Right lobe of liver (tissue), 6 donors: ENCODE data around the gene UCHL3. TPM values are rescaled to one million over a fixed set of nuclear protein-coding genes. Genes with fewer than 3 reads are reported as not detected.

ENCODE experiments used
- ATAC-seq, 4 donors: fragments of 200-7000 bp; cut with Tn5 transposase; one replicate each; pipeline ENCODE4 v1.9.1; 2020; ENCODE audit warnings: mild to moderate bottlenecking in 4 of 4, moderate library complexity in 4 of 4
- DNase-seq, 3 donors: peaks; one replicate each; pipeline ENCODE4 v3.0.0-alpha.2; 2020
- H3K27ac ChIP-seq, 3 donors: fragments of 200-600 bp; one replicate each; pipeline ENCODE4 v1.8.0; 2022
- H3K27me3 ChIP-seq, 2 donors: fragments of 200-600 bp; one replicate each; pipeline ENCODE4 v1.8.0; 2022
- H3K36me3 ChIP-seq, 4 donors: fragments of 200-600 bp; sonication (generic) in 1 of 4; one replicate each; pipeline versions ENCODE4 v1.5.1 to v1.8.0; 2017 to 2022; ENCODE audit warnings: control low read depth in 1 of 4
- H3K4me1 ChIP-seq, 4 donors: fragments of 200-600 bp; sonication (generic) in 1 of 4; one replicate each; pipeline versions ENCODE4 v1.5.1 to v1.8.0; 2017 to 2022; ENCODE audit warnings: control low read depth in 1 of 4
- H3K4me3 ChIP-seq, 3 donors: fragments of 200-600 bp; one replicate each; pipeline ENCODE4 v1.8.0; 2022
- H3K9me3 ChIP-seq, 4 donors: fragments of 200-600 bp; sonication (generic) in 1 of 4; one replicate each; pipeline versions ENCODE4 v1.5.1 to v1.8.0; 2017 to 2022; ENCODE audit warnings: control low read depth in 1 of 4
- POLR2A ChIP-seq: fragments of 450-650 bp; IDR thresholded peaks from one replicate; pipeline ENCODE4 v1.6.1; 2017; ENCODE audit warnings: antibody characterized with exemption, mild to moderate bottlenecking
- WGBS: methylation state at CpG from one replicate; pipeline ENCODE4 v1.1.6; 2018; ENCODE audit warnings: low coverage, low lambda C conversion rate; ENCODE audit not compliant: insufficient coverage; ENCODE audit errors: missing lambda C conversion rate; 5-methylcytosine and 5-hydroxymethylcytosine counted together
- intact Hi-C, 2 donors: fragments of 100-400 bp; cut with DNase I; formaldehyde crosslinking; loops; one replicate each; pipeline versions ENCODE4 v1.11.2 to v1.14.1; 2022
- total RNA-seq, 6 experiments: library from RNA; depleted of rRNA in 2 of 6; stranded (reverse); fragments of >200 nt in 2 of 6; fragmentation: NEBNext Ultra II Directional in 3 of 6; extraction: Animal tissue kit (Norgen Biotek cat#: 25700) in 3 of 6; gene quantifications; one replicate each; pipeline versions ENCODE4 v1.1.0 to v1.2.4, GENCODE V29; 2016 to 2023
- TF ChIP-seq, protein P1 (sequence below), 4 donors: fragments of 200-600 bp in 3 of 4; fragments of 450-650 bp in 1 of 4; IDR thresholded peaks; one replicate each; pipeline versions ENCODE4 v1.5.1 to v1.8.0; 2016 to 2022; ENCODE audit warnings: antibody characterized with exemption in 4 of 4, mild to moderate bottlenecking in 2 of 4
- donor health status: DM: no; HTN: yes; CAD: no.
- donor health status: DM: no; HTN: no; CAD: no.
- donor health status: DM: no; HTN: no; CAD: no.
- donor health status: DM: no; HTN: yes; CAD: no.
- donor health status: DM: no; HTN: yes; CAD: no.

UCHL3 gene
- total RNA-seq, 6 experiments from 2014 or later, result 14.8 to 33.9 (median 21.9) TPM

DNA sequence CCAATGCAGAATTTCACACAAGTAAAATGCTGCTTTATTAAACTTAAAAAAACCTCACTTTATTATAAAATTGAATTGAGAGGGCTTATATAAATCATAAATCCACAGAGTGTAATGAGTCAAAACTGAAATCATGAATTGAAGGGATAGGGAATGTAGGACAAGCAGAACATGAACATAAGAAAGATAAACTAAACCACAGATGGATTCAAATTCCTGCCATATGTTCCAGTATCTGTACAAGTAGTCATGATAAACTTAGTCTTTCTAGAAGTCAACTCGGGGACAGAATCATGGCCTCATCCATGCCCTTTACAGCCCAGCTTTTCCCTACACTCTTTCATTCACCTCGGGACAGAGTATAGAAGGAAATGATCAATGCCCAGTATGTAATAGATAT lies 103.1 kb downstream of the UCHL3 start:
- WGBS, result 97% methylated on average over 2 of the region's 2 CpGs
- Histone ChIP-seq H3K9me3 (no peaks in the 10 kb centered on the region), H3K4me1 (no peaks in the 10 kb centered on the region), H3K4me3 (no peak overlapping the region), H3K36me3 (no peaks in the 10 kb centered on the region), H3K27ac (no peak overlapping the region), H3K27me3 (no peaks in the 10 kb centered on the region)
- intact Hi-C loops, result no loop called here
- ATAC-seq (no peak), DNase-seq (no peak)
- TF ChIP-seq, protein P1, sequence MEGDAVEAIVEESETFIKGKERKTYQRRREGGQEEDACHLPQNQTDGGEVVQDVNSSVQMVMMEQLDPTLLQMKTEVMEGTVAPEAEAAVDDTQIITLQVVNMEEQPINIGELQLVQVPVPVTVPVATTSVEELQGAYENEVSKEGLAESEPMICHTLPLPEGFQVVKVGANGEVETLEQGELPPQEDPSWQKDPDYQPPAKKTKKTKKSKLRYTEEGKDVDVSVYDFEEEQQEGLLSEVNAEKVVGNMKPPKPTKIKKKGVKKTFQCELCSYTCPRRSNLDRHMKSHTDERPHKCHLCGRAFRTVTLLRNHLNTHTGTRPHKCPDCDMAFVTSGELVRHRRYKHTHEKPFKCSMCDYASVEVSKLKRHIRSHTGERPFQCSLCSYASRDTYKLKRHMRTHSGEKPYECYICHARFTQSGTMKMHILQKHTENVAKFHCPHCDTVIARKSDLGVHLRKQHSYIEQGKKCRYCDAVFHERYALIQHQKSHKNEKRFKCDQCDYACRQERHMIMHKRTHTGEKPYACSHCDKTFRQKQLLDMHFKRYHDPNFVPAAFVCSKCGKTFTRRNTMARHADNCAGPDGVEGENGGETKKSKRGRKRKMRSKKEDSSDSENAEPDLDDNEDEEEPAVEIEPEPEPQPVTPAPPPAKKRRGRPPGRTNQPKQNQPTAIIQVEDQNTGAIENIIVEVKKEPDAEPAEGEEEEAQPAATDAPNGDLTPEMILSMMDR (IDR thresholded peaks at IDR 0.05), result no peak
- no peak for TF ChIP-seq POLR2A

Other genes starting within 250 kb of the UCHL3 start
- gene TBC1D4, start 67.6 kb upstream of the UCHL3 start, total RNA-seq, result 10 to 100 TPM in 4 of 6 experiments, 1 to 10 TPM in 2; 7.7 to 18.6 (median 10.3) TPM
- 10 to 100 TPM; 35.0 to 86.1 (median 58.2) TPM for gene COMMD6, start 11.9 kb upstream of the UCHL3 start, total RNA-seq
- gene LMO7, start 86.5 kb downstream of the UCHL3 start, total RNA-seq, result 10 to 100 TPM; 42.3 to 60.2 (median 51.1) TPM